Peyer's patch (tissue), 4 donors: ENCODE measurements around the gene ZNF346.

Source experiments
- CTCF ChIP-seq, 6 experiments: fragments of 450-650 bp in 4 of 6; fragments of 200-600 bp in 2 of 6; sonication (generic) in 1 of 6; IDR thresholded peaks; one replicate each; pipeline ENCODE4 v1.5.1; 2017 to 2019; ENCODE audit warnings: antibody characterized with exemption in 6 of 6, mild to moderate bottlenecking in 3 of 6, moderate library complexity in 1 of 6
- POLR2A ChIP-seq, 2 donors: fragments of 450-650 bp; IDR thresholded peaks; one replicate each; pipeline ENCODE4 v1.5.1; 2017; ENCODE audit warnings: antibody characterized with exemption in 2 of 2, mild to moderate bottlenecking in 2 of 2, moderate library complexity in 2 of 2

- TF ChIP-seq CTCF (IDR thresholded peaks at IDR 0.05) (no peak), POLR2A (IDR thresholded peaks at IDR 0.05) (no peak)
These were observed 75.6 kb downstream of the ZNF346 start for GRCh38 chr5:177098120-177098469.
